ENCODE measurements around the gene POU2F3.
A peak's percentile ranks its signal among the peaks of the same experiment; 100 is the strongest.

POU2F3 gene

DNA sequence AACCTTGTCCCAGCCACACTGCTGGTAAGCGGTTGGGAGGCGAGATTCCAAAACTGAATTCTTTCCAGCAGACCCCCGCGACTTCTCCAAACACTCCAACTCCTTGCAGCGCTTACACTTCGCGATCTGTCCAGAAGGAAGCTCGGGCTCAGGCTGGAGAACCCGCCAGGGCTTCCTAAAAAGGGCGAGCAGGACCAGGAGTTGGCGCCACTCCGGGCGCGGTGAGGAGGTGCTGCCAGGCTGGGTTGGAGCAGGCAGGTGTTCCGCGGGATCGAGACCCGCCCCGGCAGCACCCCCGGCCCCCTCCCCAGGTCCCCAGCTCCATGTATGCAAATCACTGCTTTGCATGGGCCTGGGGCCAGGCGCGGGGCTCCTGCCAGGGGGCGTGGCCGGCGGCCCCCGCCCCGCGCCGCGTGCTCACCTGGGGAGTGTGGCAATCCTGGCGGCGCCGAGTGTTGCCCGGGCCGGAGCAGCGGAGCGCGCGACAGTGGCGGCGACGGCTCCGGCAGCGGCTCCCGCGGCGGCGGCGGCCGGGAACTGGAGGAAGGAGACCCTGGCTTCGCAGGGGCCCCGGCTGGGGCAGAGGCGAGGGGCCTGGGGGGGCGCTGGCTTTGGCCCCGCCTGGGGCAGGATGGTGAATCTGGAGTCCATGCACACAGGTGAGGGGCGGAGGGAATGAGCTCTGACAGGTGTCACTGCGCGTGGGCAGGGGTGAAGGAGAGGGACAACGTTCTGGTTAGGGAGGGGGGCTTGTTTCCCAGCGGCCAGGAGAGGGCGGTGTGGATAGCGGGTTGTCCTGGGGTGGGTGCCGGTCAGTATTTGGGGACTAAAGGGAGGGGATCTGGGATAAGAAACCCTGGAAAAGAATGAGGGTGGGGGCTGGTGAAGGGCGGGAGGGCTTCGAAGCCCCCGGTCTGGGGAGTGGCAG is at the start of gene POU2F3:
TSS of gene POU2F3 (plus strand) at position 428 of the 928 bp plus-strand sequence. CDS start at position 632, 204 bp downstream.
- peak; percentile 79 for DNase-seq (ENCODE audit: low spot score)

DNA sequence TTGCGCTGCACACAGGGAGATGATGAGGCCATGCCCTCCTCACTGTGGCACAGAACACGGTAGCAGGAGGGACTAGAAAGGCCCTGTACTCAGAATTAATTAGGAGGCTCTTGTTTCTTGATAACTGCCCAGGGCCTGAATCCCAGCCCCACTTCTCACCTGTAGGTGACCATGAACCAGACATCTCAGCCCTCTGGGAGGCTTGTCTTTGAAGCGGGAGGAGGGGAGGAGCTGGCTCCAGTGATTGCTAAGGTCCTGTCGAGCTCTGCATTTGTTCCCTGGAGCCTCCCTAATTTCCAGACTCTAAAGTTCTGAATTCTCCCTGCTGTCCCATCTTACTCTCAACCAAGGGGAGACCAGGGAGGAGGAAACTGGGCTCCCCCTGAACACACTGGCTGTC is 48.9 kb upstream of the POU2F3 start:
- no peak for DNase-seq (ENCODE audit: low spot score)

DNA sequence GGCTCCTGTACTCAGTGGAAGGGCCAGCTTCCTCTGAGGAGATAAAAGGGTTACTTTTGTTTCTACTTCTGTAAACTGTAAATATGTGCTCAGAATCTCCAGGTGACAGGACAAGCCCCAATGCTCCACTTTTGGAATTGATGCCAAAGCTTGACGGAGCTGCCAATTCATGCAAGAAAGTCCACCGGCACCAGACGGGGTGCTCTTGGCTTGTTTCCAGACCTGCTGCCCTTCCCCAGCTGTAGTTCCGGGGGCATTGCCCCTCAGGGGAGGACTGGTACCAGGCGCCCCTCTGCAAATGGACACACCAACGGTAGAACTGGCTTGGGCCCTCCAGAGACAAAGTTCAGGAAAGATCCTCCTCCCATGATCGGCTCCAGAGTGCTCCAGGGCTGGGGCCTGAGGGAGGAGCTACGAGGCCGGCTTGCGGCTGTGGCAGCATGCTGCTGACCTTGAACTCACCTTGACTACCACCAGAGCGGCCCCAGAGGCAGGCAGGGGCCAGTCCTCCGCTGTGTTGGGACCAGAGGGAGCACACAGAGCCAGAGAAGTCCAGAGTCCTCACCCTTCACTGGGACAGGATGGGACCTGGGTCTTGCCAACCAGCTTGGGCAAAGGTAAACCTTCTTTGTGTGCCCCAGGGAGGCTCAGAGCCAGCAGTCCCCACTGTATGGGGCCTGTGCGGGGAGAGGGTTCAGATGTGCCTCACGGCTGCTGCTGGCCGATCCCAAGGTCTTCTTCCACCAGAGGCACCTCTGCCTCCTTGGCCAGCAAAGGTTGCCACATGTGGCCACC is 46.9 kb upstream of the POU2F3 start:
- DNase-seq (ENCODE audit: low spot score), result no peak

DNA sequence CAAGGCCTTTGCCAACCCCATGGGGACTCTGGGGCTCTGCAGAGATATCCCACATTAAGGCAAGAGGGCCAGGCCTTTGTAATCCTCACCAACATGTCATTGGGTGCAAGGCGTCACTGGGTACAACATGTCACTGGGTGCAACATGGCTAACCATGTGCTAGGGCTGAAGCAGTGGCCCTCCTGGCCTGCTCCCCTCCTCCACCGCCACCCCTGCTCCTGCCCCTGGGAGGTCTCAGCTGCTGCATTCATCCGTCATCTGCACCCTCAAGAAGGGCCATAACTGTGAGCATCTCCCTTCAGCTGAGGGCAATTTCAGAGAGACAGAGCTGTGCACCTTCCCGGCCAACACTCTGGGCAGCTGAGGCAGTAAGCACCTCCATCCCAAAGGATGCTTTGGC is 45.8 kb upstream of the POU2F3 start:
- DNase-seq (ENCODE audit: low spot score), result no peak

DNA sequence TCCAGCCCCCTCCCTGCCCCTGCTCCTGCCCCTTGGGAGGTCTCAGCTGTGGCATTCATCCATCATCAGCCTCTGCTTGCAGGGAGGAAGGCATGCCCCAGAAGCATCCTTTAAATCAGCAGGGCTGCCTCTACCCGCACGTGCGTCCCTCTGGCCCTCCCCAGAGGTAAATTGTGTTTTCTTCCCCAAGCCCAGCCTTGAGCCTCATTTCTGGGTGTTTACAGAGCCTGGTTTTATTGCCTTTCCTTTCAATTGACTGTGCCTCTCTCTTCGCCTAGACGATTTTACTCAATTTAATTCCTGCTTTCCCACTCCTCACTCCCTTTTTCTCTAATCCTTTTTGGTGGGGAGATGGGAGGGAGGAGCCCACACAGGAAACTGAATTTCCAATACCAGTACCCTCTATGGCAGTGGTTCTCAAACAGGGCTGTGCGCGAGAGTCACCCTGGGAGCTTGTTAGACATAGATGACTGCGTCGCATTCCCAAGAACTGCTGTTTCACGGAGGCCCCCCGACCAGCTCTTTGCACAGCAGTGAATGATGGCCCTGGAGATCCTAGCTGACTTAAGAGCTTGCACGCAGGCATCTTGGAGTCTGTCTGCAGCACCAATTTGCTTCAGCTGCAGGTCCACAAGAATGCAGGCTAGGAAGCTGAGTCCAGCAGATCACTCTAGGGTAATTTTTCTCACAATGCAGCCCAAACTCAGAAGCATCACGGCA is 44.2 kb upstream of the POU2F3 start:
- no peak for DNase-seq (ENCODE audit: low spot score)

DNA sequence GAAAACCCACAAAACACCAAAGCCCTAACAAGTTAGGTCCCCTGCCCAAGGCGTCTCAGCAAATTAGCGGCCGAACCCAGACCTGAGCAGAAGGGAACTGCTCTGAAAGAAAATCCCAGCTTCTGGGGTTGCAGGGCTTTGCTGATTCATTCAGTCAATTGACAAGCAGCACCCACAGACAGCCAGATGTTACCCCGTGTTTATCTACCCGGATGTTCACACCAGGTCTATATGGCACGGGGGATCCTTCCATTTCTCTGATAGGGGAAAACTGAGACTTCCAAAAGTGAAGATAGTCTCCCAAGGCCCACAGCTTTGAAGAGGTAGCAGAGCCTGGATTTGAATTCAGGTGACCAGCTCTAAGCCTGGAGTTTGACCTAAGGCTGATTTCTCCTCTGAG is 43.1 kb upstream of the POU2F3 start:
- no peak for DNase-seq (ENCODE audit: low spot score)

DNA sequence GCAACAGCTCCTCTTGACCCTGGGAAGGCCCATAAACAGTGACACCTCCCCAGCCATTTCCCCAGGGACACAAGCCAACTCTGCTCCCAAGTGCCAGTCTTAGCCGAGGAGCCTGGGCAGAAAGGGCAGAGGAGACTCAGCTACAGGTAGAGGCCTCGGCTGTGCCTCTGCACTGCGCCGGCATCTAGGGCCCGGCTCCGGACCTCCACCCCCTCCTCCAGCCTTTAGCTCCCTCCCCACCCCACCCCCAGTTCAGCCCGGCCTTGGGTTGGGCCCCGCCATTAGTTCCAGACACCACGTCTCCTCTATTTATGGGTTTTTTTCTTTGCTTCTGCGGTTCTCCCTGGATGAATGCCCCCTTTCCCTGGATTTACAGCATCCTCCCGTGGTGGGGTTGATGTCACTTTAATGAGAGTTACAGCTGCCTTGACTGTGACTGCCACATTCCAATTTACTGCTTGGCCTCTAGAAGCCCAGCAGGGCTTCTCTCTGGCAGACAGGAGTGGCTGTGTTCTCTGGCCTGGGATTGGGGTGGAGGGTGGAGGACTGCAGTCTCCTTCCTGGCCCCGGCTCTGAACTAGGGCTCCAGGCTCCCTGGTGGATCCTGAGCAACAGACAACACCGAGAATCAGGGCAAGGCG is 42.6 kb upstream of the POU2F3 start:
- peak; percentile 62 for DNase-seq (ENCODE audit: low spot score)

DNA sequence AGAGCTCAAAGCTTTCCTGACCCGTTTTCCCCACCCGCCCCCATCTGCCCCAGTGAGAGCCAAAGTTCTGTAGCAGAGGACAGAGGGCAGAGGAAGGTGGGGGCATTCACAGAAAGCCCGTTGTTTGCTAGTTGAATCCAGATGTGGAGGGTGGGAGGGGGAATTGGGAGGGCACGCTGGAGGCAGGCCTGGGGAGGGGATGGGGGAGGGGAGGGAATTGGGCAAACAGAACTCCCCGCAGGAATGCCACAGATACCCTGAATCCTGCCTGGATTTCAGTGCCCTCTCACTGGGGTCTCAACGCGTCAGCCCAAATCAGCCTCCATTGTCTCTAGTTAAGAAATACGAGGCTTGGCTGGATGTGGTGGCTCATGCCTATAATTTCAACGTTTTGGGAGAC is 42.0 kb upstream of the POU2F3 start:
- DNase-seq (ENCODE audit: low spot score), result no peak

DNA sequence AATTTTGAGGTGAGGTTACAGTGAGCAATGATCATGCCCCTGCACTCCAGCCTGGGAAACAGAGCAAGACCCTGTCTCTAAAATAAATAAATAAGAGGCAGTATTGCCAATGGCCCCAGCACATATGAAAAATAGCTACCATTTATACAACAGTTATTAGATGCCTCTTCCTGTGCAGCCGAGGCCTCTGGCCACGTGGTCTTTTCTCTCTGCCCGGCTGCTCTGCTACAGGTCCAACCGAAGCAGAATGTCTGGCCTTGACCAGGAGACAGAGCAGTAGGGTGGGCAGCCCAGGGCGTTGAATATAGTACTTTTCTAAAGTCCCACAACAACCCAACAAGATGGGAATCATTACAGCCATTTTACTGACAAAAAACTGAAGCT is 41.5 kb upstream of the POU2F3 start:
- DNase-seq (ENCODE audit: low spot score), result no peak

DNA sequence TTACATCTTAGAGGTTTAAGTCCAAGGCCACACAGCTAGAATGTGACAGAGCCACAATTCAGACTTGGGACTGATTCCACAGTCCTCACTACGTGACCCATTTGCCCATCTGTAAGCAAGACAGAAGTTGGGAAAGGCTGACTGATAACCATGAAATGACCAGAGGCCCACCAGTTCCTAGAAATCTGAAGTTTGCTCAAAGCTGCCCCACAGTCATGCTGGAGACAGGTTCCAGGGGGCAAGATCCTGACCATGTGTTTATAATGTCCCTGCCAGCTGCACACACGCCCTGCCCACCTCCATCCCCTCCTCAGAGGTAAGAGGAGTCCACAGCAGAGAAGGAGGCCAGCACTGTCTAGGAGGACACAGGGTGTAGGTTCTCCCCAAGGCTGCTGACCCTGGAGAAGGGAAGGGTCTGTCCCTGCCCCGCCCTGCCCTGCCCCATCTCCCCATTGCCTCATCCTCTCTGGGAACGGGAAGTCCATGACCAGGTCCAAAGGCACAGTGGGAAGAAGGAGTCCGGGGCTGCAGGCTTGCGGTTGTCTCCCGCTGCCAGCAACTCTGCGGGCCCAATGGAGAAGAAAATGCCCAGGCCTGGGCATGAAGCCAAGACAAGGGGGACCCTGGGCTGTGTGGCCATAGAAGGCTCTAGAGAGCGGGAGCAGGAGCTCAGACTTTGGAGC is 41.0 kb upstream of the POU2F3 start:
- no peak for DNase-seq (ENCODE audit: low spot score)

DNA sequence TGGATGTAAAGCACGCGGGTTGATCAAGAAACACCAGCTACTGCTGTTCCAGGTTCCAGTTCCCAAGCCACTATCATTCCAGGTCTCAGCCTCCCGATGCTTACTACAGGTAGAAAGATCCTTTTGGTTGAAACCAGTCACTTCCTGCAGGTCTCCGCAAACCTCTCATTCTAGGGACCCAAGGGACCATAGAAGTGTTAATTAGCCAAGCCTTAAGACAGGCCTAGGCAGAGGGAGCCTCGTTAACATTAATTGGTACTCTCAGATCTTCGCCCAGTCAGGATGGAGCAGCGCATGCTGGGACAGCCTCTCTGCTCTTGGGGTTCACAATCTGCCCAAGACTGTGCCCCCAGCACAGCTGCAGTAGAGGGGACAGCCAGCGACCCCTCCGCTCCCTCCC is 40.3 kb upstream of the POU2F3 start:
- DNase-seq (ENCODE audit: low spot score), result no peak

DNA sequence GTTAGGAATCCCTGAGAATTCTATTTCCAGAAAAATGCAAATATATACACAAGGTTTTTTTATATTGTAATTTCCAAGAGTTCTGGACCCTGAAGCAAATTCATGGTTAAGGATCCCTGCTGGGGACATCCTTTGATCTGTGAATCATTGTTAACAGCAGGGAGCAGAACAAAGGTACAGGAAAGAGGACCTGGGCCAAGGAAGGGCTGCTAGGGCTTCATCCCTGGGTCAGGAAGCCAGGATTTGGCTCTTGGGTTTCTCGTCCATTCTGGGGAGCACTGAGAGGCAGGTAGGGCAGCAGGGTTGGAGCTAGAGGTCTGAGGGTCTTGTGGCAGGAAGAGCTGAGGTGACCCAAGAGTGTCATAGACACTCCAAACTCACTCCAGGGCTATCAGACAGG is 39.3 kb upstream of the POU2F3 start:
- DNase-seq (ENCODE audit: low spot score), result no peak

DNA sequence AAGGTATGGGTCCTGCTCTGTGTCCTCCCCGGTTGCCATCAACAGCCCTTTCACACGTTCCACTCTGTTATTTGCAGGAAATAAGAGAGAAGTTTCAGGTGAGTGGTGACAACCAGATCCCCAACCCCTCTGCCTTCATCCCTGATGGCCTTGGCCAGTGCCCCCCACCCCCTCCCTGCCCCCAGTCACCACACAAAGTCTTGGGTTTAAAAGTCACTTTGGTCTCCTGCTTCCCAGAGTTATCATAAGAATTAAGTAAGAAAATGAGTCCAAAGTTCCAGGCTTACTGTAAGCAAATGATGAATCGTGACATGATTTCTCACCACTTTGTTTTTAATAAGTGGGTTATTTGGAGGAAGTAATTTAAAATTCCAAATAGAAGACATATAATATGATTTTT is 38.3 kb upstream of the POU2F3 start:
- DNase-seq (ENCODE audit: low spot score), result no peak

DNA sequence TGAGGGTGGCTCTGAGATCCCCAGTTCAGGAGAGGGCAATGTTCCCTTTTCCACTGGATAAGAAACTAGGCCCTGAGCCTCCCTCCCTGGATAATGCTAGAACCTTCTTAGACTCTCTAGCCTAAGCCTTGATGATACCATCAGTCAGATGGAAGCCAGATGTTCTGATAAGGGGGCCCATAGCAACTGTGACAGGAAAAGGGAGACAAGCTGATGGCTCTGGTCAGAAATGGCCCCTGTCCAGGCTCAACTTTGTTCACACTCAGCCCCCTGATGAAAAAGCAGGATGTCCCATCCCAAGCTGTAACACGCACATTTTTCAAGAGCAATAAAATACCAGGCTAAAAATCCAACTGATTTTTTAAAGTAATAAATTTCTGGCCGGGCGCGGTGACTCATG is 36.3 kb upstream of the POU2F3 start:
- DNase-seq (ENCODE audit: low spot score), result no peak

DNA sequence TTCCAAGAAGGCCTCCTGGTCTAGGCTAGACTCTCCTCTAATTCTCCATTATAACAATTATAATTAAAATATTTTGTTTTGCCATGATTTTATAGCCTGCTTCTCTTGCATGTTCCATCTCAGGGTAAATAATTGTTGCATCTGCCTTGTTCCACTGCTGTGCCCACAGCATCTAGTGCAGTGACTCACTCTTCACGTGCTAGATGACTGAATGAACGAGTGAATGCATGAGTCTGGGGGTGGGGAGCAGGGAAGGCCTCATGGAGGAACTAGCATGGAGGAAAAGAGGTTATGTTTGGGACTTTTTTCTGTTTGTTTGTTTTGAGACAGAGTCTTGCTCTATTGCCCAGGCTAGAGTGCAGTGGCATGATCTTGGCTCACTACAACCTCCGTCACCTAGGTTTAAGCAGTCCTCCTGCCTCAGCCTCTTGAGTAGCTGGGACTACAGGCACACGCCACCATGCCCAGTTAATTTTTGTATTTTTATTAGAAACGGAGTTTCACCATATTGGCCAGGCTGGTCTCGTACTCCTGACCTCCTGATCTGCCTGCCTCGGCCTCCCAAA is 34.3 kb upstream of the POU2F3 start:
- DNase-seq (ENCODE audit: low spot score), result no peak

DNA sequence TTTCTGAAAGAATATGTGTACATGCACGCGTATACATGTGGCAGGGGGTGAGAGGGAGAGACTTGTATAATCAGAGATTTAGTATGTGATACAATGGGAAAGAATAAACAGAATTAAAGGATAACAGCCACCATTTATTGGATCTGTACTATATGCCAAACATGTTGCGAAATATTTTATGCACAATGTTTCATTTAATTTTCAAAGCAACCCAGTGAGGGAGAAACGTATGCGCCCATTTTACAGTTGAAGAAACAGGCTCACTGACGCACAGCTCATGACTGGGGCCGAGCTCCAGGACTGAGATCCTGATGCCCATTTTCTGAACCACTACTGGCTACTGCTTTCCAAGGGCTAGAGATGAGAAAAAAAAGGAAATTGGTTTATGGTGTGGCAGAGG is 32.4 kb upstream of the POU2F3 start:
- no peak for DNase-seq (ENCODE audit: low spot score)

DNA sequence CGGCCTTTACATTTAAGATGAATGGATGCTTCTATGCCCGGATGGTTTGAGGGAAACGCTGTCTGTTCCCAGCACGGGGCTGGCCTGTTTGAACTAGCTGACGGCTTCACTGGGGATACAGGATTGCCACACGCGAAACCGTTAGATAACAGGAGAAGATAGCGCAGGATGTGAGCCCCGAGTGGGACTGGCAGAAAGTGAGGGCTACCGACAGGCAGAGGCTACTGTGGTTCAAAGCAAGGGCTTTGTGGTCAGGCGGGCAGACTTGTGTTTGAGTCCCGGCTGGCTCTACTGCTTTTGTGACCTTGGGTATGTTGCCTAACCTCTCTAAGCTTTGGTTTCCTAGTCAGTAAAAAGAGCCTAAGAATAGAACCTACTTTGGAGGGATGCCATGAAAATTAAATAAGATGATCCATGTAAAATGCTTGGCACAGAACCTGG is 31.9 kb upstream of the POU2F3 start:
- no peak for DNase-seq (ENCODE audit: low spot score)

DNA sequence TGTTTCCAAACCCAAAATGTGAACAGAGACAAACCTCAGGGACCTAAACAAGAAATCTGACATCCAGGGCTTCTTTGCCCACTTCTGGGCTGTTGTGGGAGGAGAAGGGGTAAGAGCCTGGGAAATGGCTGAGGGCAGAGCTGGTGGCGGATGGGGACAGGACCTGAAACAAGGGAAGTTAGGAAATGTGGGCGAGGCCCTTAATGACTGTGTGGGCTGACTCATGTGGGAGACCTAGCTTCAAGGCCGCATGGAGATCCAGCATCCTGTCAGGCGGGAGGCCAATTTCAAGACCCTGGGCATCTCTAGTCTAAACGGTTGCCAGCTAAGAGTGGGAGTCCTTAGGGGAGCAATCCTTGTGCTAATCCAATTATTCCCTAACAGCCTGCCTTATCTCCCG is 31.2 kb upstream of the POU2F3 start:
- DNase-seq (ENCODE audit: low spot score), result no peak

DNA sequence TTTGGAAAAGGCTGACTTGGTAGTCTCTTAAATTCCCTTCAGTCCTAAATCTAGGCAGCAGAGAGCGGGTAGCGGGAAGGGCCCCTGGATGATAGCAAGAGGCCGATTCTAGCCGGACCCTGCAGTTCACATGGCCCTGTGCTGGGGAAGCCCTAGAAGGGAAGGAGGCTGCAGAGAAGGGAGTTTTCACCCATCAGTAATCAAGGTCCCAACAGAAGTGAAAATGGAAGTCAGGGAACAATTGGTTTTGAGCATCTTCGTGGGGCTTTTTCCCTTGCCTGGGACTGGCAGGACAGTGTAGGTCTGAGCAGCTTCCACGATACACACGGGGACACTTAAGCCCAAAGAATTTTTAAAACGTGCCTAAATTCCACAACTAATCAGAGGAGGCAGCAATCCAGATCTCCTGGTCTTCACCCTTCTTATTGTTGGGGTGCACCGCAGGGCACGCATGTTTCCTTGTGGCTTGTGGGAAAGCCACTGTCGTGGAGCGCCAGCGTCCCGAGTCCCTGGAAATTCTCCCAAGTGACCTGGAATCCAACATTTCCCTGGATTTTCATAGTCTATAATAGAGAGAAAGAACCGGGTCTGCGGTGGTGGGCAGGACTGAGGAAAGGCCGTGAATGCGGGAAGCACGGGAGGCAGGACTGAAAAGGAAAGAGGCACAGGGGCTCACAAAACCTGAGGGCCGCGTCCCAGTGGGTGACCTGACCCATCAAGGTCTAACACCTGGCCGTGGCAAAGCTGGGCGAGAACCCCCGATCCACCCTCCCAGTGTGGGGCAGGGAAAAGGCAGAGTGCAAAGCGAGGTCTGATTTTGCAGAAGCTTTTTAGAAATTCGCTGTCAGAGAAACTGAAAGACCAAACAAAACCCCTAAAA is 30.0 kb upstream of the POU2F3 start:
- DNase-seq (ENCODE audit: low spot score), result no peak
